Smooth muscle cell (in vitro differentiated cells): ENCODE measurements around the gene ZNF560. TPM values are rescaled to one million over a fixed set of nuclear protein-coding genes. Genes with fewer than 3 reads are reported as not detected.

Experiments used
- DNase-seq: peaks from one replicate; lab custom pipeline; 2025; ENCODE audit not compliant: unreplicated experiment; lab: John Stamatoyannopoulos, UW
- H2AFZ ChIP-seq: fragments of 200-600 bp; sonication (generic); 2 replicates; pipeline ENCODE4 v1.6.0; 2016; ENCODE audit warnings: antibody characterized with exemption, low read depth, mild to moderate bottlenecking
- H3F3A ChIP-seq: fragments of 200-600 bp; sonication (generic); 2 replicates; pipeline ENCODE4 v1.6.0; 2017; ENCODE audit warnings: antibody characterized with exemption, low read depth
- H3K27ac ChIP-seq: fragments of 200-600 bp; sonication (generic); 2 replicates; pipeline ENCODE4 v1.5.1; 2016; ENCODE audit warnings: low read depth, mild to moderate bottlenecking
- H3K27me3 ChIP-seq: fragments of 200-600 bp; sonication (generic); 2 replicates; pipeline ENCODE4 v1.6.1; 2016; ENCODE audit warnings: low read depth, mild to moderate bottlenecking
- H3K36me3 ChIP-seq: fragments of 200-600 bp; sonication (generic); 2 replicates; pipeline ENCODE4 v1.5.1; 2016; ENCODE audit warnings: low read depth
- H3K4me1 ChIP-seq: fragments of 200-600 bp; sonication (generic); 2 replicates; pipeline ENCODE4 v1.5.1; 2016; ENCODE audit warnings: low read depth
- H3K4me2 ChIP-seq: fragments of 200-600 bp; sonication (generic); 2 replicates; pipeline ENCODE4 v1.6.0; 2016; ENCODE audit warnings: mild to moderate bottlenecking
- H3K4me3 ChIP-seq: fragments of 200-600 bp; sonication (generic); 2 replicates; pipeline ENCODE4 v1.5.1; 2016; ENCODE audit warnings: mild to moderate bottlenecking
- H3K79me2 ChIP-seq: fragments of 200-600 bp; sonication (generic); 2 replicates; pipeline ENCODE4 v1.6.0; 2016; ENCODE audit warnings: low read depth, mild to moderate bottlenecking
- H3K9ac ChIP-seq: fragments of 200-600 bp; sonication (generic); 2 replicates; pipeline ENCODE4 v1.6.0; 2016; ENCODE audit warnings: low read depth
- H3K9me3 ChIP-seq: fragments of 200-600 bp; sonication (generic); replicated peaks from 2 replicates; pipeline ENCODE4 v1.5.1; 2016; ENCODE audit warnings: low read depth
- H4K20me1 ChIP-seq: fragments of 200-600 bp; sonication (generic); 2 replicates; pipeline ENCODE4 v1.6.0; 2016; ENCODE audit warnings: low read depth
- WGBS: methylation state at CpG from one replicate; pipeline ENCODE4 v1.1.7; 2016; ENCODE audit warnings: low lambda C conversion rate; 5-methylcytosine and 5-hydroxymethylcytosine counted together
- polyA plus RNA-seq: library from polyadenylated mRNA; unstranded; fragments of >200 nt; fragmentation: Nextera tagmentation; extraction: Ambion mirVana; gene quantifications from 2 replicates; pipeline ENCODE4 v1.2.1, GENCODE V29; 2016
- total RNA-seq: library from RNA; depleted of rRNA; stranded (reverse); fragments of >200 nt; gene quantifications from 2 replicates; pipeline ENCODE4 v1.2.3, GENCODE V29; 2014
- TF ChIP-seq, protein P1 (sequence below): fragments of 200-600 bp; sonication (generic); IDR thresholded peaks from 2 replicates; pipeline ENCODE4 v1.5.1; 2017; ENCODE audit warnings: borderline replicate concordance, mild to moderate bottlenecking, antibody characterized with exemption; ENCODE audit not compliant: insufficient read depth, poor library complexity, severe bottlenecking

ZNF560 gene
- total and polyA plus RNA-seq, 2 experiments from 2014 or later = not detected

DNA sequence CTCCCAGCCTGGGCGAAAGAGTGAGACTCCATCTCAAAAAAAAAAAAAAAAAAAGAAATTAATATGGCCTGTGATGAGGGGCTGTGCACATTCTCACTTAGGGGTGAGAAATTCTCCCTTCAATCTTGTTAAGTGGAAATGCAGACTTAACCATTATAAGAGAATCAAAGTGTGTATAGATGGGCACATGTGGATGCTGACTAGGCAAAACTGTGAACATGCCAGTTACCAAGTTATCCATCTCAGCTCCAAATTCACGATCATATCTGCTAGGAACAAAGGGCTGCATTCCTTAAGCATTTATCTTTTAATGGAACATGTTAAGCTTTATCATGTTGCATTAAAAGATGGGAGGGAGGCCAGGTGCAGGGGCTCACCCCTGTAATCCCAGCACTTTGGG lies 4.3 kb downstream of the ZNF560 start:
- no peak overlapping the region for H2AFZ ChIP-seq
- peaks cover 11% of the 10 kb centered on the region for H3K9me3 ChIP-seq
- H3K4me1 ChIP-seq = no peaks in the 10 kb centered on the region
- TF ChIP-seq, protein P1, sequence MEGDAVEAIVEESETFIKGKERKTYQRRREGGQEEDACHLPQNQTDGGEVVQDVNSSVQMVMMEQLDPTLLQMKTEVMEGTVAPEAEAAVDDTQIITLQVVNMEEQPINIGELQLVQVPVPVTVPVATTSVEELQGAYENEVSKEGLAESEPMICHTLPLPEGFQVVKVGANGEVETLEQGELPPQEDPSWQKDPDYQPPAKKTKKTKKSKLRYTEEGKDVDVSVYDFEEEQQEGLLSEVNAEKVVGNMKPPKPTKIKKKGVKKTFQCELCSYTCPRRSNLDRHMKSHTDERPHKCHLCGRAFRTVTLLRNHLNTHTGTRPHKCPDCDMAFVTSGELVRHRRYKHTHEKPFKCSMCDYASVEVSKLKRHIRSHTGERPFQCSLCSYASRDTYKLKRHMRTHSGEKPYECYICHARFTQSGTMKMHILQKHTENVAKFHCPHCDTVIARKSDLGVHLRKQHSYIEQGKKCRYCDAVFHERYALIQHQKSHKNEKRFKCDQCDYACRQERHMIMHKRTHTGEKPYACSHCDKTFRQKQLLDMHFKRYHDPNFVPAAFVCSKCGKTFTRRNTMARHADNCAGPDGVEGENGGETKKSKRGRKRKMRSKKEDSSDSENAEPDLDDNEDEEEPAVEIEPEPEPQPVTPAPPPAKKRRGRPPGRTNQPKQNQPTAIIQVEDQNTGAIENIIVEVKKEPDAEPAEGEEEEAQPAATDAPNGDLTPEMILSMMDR = no peak
- H3K4me3 ChIP-seq = no peak overlapping the region
- no peaks in the 10 kb centered on the region for H3F3A ChIP-seq
- H4K20me1 ChIP-seq = no peaks in the 10 kb centered on the region
- 65% methylated on average over 2 of the region's 2 CpGs for WGBS
- no peaks in the 10 kb centered on the region for H3K27me3 ChIP-seq
- no peaks in the 10 kb centered on the region for H3K36me3 ChIP-seq
- no peak overlapping the region for H3K27ac ChIP-seq
- no peaks in the 10 kb centered on the region for H3K79me2 ChIP-seq
- no peak overlapping the region for H3K9ac ChIP-seq
- no peak for DNase-seq
- no peak overlapping the region for H3K4me2 ChIP-seq

DNA sequence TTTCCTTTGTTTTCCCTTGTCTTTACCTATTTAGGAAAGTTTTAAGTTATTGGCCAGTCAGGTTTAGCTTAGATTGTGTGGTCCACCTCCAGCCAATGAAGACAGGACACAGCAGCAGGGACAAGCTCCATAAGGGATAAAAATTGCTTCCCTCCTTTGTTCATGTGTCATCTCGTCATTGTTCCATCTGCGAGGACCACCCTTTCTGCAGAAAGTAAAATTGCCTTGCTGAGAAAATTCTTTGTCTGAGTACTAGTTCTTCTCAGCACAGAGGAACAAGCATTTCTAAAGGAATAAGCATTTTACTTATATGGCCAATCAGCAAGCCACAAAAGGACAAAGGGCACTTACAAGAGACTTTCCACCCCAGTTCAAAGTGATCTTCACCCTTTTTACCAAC lies 11.4 kb downstream of the ZNF560 start:
- 88% methylated on average over 2 of the region's 2 CpGs for WGBS
- H3K4me2 ChIP-seq = no peak overlapping the region
- no peaks in the 10 kb centered on the region for H4K20me1 ChIP-seq

DNA sequence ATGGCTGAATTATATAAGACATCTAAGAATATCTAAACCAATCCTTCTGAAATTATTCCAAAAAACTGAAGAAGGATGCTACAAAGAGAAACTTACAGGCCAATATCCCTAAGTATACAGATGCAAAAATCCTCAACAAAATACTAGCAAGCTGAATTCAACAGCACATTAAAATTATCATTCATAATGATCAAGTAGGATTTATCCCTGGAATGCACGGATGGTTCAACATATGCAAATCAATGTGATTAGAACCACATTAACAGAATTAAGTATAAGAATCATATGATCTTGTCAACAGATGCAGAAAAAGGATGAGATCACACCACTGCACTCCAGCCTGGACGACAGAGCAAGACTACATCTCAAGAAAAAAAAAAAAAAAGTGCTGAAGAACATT lies 13.3 kb downstream of the ZNF560 start:
- Histone ChIP-seq H3K27me3 (no peaks in the 10 kb centered on the region), H3K4me1 (no peaks in the 10 kb centered on the region), H4K20me1 (no peaks in the 10 kb centered on the region), H3K4me2 (no peak overlapping the region), H3F3A (no peaks in the 10 kb centered on the region), H3K4me3 (no peak overlapping the region), H3K36me3 (peaks cover 3% of the 10 kb centered on the region), H3K9me3 (peaks cover 10% of the 10 kb centered on the region), H3K79me2 (no peaks in the 10 kb centered on the region), H3K9ac (no peak overlapping the region), H2AFZ (no peak overlapping the region), H3K27ac (no peak overlapping the region)
- 61% methylated on average over 2 of the region's 2 CpGs for WGBS
- DNase-seq = no peak
- TF ChIP-seq, protein P1 = no peak

More for the DNA sequence above, 11.4 kb downstream of the ZNF560 start:
- no peak overlapping the region for H3K4me3 ChIP-seq
- no peak for DNase-seq
- no peaks in the 10 kb centered on the region for H3K79me2 ChIP-seq
- TF ChIP-seq, protein P1 = no peak
- no peak overlapping the region for H3K9ac ChIP-seq
- no peaks in the 10 kb centered on the region for H3K27me3 ChIP-seq
- H2AFZ ChIP-seq = no peak overlapping the region
- no peaks in the 10 kb centered on the region for H3K4me1 ChIP-seq
- peaks cover 10% of the 10 kb centered on the region for H3K9me3 ChIP-seq
- no peak overlapping the region for H3K27ac ChIP-seq
- peaks cover 3% of the 10 kb centered on the region for H3K36me3 ChIP-seq
- no peaks in the 10 kb centered on the region for H3F3A ChIP-seq

DNA sequence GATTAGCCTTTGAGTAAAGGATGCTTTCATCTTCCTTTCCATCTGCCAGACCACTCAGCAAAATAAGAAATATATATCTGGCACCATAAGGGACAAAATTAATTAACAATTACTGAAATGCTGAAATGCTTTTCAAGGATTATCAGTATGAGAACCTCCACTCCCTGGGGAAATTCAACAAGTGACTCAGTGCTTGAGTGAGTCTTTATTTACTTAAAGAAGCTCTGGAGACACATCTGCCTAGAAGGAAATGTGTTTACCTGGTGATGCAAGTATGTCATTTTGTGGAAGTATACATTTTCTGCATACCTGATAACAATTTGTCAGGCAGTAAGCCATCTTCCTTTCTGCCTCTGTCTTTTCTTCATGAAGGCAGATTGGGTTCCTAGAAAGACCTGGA lies 23.4 kb downstream of the ZNF560 start:
- Histone ChIP-seq H3K4me1 (no peaks in the 10 kb centered on the region), H3K4me3 (no peak overlapping the region), H3K27me3 (no peaks in the 10 kb centered on the region), H3K79me2 (no peaks in the 10 kb centered on the region), H3K9ac (no peak overlapping the region), H3K27ac (no peak overlapping the region), H2AFZ (no peak overlapping the region), H4K20me1 (no peaks in the 10 kb centered on the region), H3F3A (no peaks in the 10 kb centered on the region), H3K9me3 (peaks cover 9% of the 10 kb centered on the region), H3K36me3 (no peaks in the 10 kb centered on the region), H3K4me2 (no peak overlapping the region)
- TF ChIP-seq, protein P1 = no peak
- DNase-seq = no peak
